K562 (cell line): Measurements from ENCODE around the gene CNIH3. TPM values are rescaled to one million over a fixed set of nuclear protein-coding genes. Genes with fewer than 3 reads are reported as not detected.

Experiments used
- ARHGAP35 ChIP-seq: fragments of 450-650 bp; IDR thresholded peaks from 2 replicates; pipeline ENCODE4 v1.6.1; 2018; ENCODE audit not compliant: partially characterized antibody
- CEBPG ChIP-seq, 3 experiments: fragments of 200-800 bp in 1 of 3; sonication (Bioruptor generic) in 1 of 3; sonication (generic) in 1 of 3; formaldehyde crosslinking in 1 of 3; IDR thresholded peaks in 2 of 3; conservative IDR thresholded peaks in 1 of 3; 2 replicates each; pipeline versions ENCODE4 v1.6.1 to v1.8.0; 2016 to 2022; ENCODE audit warnings: missing compliant biosample characterization in 2 of 3, missing genetic modification characterization in 2 of 3, mild to moderate bottlenecking in 1 of 3, missing genetic modification reagents in 1 of 3
- E2F8 ChIP-seq: fragments of 450-650 bp; IDR thresholded peaks from 2 replicates; pipeline ENCODE4 v1.7.1; 2018; ENCODE audit warnings: mild to moderate bottlenecking, low read depth; ENCODE audit not compliant: partially characterized antibody
- ESRRA ChIP-seq: fragments of 450-650 bp; IDR thresholded peaks from 2 replicates; pipeline ENCODE4 v1.6.1; 2014; ENCODE audit warnings: low read depth, mild to moderate bottlenecking, moderate library complexity, borderline replicate concordance
- KDM1A ChIP-seq, 2 experiments: fragments of 450-650 bp; IDR thresholded peaks; 2 replicates each; pipeline ENCODE4 v1.6.1; 2016; ENCODE audit warnings: mild to moderate bottlenecking in 2 of 2
- MEIS2 ChIP-seq: fragments of 450-650 bp; IDR thresholded peaks from 2 replicates; pipeline ENCODE4 v1.6.1; 2014; ENCODE audit warnings: mild to moderate bottlenecking; ENCODE audit not compliant: partially characterized antibody
- NR2C2 ChIP-seq, 2 experiments: fragments of 200-800 bp in 1 of 2; sonication (Bioruptor generic) in 1 of 2; sonication (generic) in 1 of 2; formaldehyde crosslinking in 1 of 2; IDR thresholded peaks; 2 replicates each; pipeline versions ENCODE4 v1.6.1 to v1.8.0; 2016 to 2022; ENCODE audit warnings: mild to moderate bottlenecking in 1 of 2, missing compliant biosample characterization in 1 of 2, missing genetic modification characterization in 1 of 2, missing genetic modification reagents in 1 of 2
- PKNOX1 ChIP-seq: fragments of 450-650 bp; IDR thresholded peaks from 2 replicates; pipeline ENCODE4 v1.6.1; 2016
- TCFL5 ChIP-seq: fragments of 250-450 bp; sonication (Bioruptor Pico); conservative IDR thresholded peaks from 2 replicates; pipeline ENCODE4 v1.6.1; 2021; ENCODE audit warnings: mild to moderate bottlenecking, moderate library complexity, matching md5 sums
- polyA plus RNA-seq, 8 experiments: library from polyadenylated mRNA; depleted of rRNA in 4 of 8; stranded (reverse) in 5 of 8; unstranded in 3 of 8; fragments of >200 nt; fragmentation: Nextera tagmentation in 2 of 8; fragmentation: Illumina TruSeq in 1 of 8; extraction: Ambion mirVana in 2 of 8; extraction: Trizol in 1 of 8; gene quantifications; 2 replicates each; pipeline versions ENCODE4 v1.2.1 to v1.2.3, GENCODE V29; 2011 to 2014; ENCODE audit warnings: inconsistent platforms in 1 of 8, missing spikeins in 1 of 8
- total RNA-seq, 7 experiments: library from RNA; depleted of rRNA in 6 of 7; stranded (reverse); fragments of >200 nt in 6 of 7; fragmentation: Illumina TruSeq in 2 of 7; extraction: Trizol in 2 of 7; gene quantifications; 2 replicates each; pipeline versions ENCODE4 v1.2.1 to v1.2.3, GENCODE V29; 2011 to 2021; ENCODE audit warnings: low replicate concordance in 1 of 7

The CNIH3 gene
- total and polyA plus RNA-seq, 9 of the 15 experiments (the other 6 are each of a cell fraction or from before 2014, with no cell fraction given), result 0.14 to 1.8 (median 0.79) TPM

DNA sequence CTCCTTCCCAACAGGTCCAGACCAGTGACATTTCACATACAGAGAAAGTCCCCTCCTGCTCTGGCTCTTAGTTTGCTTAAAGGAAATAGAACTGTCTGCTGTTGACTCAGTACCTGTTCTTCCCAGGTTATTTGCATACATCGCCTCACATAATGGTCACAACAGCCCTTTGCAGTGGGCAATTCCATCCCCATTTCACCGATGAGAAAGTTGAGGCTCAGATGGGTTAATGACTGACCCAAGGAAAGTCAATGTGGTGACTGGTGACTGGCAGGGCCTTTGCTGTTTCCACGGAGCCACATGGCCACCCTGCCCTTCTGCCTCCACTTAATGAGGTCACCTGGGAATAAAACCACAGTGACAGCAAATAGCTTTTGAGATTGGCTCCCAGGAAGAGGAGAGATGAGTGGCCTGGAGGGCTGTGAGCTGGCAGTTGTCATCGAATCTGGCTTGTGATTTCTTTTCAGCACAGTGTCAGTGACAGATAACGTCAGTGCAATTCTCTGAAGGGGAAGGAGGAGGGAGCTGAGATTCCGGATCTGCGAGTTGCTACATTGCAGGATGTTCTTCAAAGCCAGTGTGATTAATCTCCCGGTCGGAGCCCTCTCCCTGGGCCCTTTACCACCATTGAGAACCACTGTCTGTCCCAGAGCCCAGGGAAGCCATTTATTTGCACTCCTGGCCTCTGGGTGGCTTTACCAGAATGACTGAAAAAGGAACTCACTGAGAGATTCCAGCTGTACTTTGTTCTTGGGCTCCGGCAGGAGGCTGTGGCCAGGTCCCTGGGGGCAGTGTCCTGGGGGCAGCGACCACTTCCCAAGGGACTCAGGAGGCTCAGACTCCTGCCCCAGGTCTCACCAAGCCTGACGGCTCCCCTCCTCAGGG, 117.2 kb downstream of the CNIH3 start (continued):
- no peak for TF ChIP-seq NR2C2 (CRISPR knock-in tag; IDR thresholded peaks at IDR 0.05)
- peak; percentile 50; the same call in 1 of the 2 replicates for TF ChIP-seq NR2C2 (tag; IDR thresholded peaks at IDR 0.05)
- TF ChIP-seq MEIS2, result peak; percentile 48
- no peak for TF ChIP-seq ARHGAP35
- TF ChIP-seq CEBPG (CRISPR knock-in tag; IDR thresholded peaks at IDR 0.05), result no peak
- TF ChIP-seq CEBPG (tag; conservative IDR thresholded peaks at IDR 0.05 in 1 of 2, IDR thresholded peaks at IDR 0.05 in 1 of 2), result 0 out of 4 replicates have a peak, but pooled peaks of 1 of the 2 experiments have one; percentile 18
- TF ChIP-seq ESRRA, result peak; percentile 56; the same call in 1 of the 2 replicates
- peak; percentile 37; the same call in 1 of the 2 replicates for TF ChIP-seq PKNOX1
- no peak for TF ChIP-seq TCFL5 (CRISPR knock-in tag)
- peak; percentile 82 to 83 for TF ChIP-seq KDM1A (IDR thresholded peaks at IDR 0.05)
- no peak for TF ChIP-seq E2F8
- TF ChIP-seq, all 486 proteins: peak for 12
